GM18519 (cell line): ENCODE results near the gene STK16.
"Not testable (repeated sequence)": the region's sequence is repeated elsewhere in the genome, so short reads cannot be mapped to it uniquely, and the experiment has no call there.

Experiments used
- ATAC-seq: cut with Tn5 transposase; IDR thresholded peaks from one replicate; pipeline ENCODE4 v1.9.1; 2021; ENCODE audit warnings: mild to moderate bottlenecking, moderate library complexity; ENCODE audit not compliant: unreplicated experiment, low FRiP score

The STK16 gene

GRCh38 chr2:219245148-219245898 lies at the start of gene STK16, which contains the start of gene GLB1L:
Gene STK16, plus strand, starts transcription at chr2:219245479. Its CDS starts 521 bp downstream, at chr2:219246000.
Gene GLB1L, minus strand, starts transcription at chr2:219245444. Its CDS starts 1,871 bp downstream, at chr2:219243573.
- peak; percentile 77 for ATAC-seq

DNA sequence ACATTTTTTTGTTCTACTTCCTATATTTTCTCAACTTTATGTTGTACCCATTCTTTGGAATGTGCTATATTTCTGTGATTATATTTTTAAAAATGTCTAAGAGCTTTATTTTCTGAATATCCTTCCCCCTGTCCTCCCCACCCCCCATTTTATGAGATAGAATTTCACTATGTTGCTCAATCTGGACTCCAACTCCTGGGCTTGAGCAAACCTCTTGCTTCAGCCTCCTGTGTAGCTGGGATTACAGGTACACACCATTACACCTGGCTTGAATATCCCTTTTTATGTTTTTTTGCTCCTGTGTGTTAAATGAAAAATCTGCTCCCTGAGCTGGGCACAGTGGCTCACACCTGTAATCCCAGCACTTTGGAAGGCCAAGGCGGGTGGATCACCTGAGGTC lies 47.9 kb upstream of the STK16 start:
- no peak for ATAC-seq

DNA sequence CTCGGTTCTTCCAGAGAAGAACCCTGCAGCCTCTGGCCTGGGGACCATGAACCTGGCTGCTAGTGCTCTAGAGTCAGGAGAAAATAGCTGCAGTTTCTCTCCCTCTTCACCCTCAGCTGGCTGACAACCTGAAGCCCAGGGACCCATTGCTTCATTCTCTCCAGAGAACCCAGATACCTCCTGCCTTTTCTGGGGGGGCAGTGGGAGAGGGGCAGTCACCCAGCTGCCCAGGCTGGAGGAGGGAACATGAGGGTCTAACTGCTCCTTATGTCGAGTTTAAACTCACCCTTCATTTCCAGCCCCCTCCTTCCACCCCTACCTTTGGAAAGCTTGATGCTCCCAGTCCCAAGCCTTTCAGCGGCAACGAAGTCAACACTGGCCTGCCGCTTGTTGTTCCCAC lies 46.3 kb upstream of the STK16 start:
- no peak for ATAC-seq

- ATAC-seq = no peak
Observed at GRCh38 chr2:219199470-219200211, 45.6 kb upstream of the STK16 start.

- ATAC-seq = not testable (repeated sequence)
Observed at GRCh38 chr2:219200502-219201326, 44.6 kb upstream of the STK16 start.

- not testable (repeated sequence) for ATAC-seq
Observed at GRCh38 chr2:219201331-219201730, 43.9 kb upstream of the STK16 start.

- ATAC-seq = no peak
Observed at GRCh38 chr2:219204425-219205164, 40.7 kb upstream of the STK16 start.

- ATAC-seq = no peak
Observed at GRCh38 chr2:219205165-219205538, 40.1 kb upstream of the STK16 start.

GRCh38 chr2:219205981-219206327 lies 39.3 kb upstream of the STK16 start:
- no peak for ATAC-seq

- peak; percentile 96 for ATAC-seq
Observed at GRCh38 chr2:219206328-219207133, 38.7 kb upstream of the STK16 start, which contains the start of gene ZFAND2B. Gene ZFAND2B, plus strand, starts transcription at chr2:219206782. Its CDS starts 206 bp downstream, at chr2:219206988.

- no peak for ATAC-seq
Observed at GRCh38 chr2:219207134-219207883, 38.0 kb upstream of the STK16 start.

DNA sequence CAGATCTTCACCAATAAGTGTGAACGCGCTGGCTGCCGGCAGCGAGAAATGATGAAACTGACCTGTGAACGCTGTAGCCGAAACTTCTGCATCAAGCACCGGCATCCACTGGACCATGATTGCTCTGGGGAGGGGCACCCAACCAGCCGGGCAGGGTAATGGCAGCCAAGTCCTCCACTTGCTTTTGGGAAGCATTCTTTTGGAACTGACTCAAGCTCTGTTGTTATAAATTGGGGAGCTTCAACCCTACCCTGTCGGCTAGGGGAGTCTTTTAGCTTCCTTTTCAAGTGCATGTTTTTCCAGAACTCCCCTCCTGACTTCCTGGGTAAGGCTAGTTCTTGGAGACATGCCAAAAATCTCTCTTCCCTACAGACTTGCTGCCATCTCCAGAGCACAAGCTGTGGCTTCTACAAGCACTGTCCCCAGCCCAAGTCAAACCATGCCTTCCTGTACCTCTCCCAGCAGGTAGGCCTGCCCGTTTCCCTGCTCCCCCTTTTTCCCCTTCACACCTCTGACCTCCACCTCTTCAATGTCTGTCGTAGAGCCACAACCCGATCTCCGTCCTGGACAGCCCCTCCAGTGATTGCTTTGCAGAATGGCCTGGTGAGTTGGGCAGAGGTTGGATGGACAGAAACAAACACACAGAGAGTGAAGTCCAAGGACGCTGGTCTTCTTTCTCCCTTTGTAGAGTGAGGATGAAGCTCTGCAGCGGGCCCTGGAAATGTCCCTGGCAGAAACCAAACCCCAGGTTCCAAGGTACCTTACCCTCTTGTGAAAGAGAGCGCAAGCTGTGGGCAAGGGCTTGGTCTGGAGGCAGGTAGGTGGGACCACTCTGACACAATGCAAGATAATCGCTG lies 37.2 kb upstream of the STK16 start:
- no peak for ATAC-seq

DNA sequence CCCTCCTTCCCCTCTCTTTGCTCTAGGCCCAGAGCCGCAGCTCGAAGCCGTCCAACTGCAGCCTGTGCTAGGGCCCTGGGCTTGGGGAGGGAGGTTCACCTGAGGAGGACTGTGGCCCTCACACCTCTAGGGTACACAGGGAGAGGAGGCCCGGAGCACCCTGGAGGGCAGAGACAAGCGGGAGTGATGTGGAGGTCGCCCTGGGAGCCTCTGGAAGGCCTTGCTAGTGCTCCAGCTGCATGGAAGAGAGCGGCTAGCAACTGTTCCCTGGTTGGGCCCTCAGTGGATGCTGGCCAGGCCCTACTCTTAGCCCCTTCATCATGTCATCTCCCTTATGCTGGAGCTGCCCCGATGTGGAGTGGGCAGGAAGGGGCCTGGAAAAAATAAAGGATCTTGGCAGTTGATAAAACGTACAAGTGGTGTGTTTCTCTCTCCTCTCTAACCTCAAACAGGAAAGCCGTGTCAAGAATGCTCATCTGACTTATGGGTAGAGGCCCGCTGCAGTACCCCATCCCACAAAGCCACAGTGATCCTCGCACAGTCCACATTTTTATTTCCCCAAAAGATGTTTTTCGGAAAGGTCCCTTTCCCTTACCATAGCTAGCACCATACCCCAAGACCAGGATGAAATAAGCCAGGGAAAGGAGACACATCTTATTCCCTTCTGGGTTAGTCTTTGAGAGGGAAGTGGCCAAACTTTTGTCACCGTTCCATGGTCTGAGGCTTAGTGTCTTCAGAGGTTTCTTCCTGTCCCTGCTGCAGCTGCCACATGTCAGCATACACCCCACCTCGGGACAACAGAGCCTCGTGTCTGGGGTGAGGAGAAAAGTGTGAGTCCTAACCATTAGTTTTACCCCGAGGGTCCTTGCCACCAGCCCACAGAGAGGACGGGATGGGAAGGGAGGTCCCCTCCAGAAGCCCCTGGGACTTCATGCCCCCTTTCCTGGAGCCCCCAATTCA lies 35.8 kb upstream of the STK16 start:
- ATAC-seq = no peak

DNA sequence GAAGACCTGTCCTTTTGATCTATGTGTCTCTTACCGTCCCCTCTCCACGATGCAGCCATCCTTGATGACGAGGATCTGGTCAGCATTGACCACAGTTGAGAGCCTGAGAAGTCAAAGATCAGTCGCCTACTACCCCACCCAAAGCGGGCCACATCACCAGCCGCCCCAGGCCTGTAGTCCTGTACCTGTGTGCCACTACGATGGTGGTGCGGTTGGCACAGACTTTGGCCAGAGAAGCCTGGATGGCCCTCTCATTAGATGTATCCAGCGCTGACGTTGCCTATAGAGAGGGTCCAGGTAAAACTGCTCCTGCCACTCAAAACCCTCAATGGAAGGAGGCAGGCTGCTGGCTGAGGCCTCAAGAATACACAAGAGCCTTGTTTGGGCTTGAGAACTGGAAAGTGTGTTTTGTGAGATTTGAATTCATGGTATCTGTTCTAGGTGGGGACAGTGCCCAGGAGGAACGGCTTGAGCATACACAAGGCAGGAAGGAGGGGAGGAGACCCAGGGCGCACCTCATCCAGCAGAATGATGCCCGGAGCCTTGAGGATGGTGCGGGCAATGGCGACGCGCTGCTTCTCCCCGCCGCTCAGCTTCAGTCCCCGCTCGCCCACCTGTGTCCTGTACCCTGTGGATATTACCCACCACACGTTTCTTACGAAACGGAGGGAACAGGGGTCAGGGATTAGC lies 34.9 kb upstream of the STK16 start:
- no peak for ATAC-seq

DNA sequence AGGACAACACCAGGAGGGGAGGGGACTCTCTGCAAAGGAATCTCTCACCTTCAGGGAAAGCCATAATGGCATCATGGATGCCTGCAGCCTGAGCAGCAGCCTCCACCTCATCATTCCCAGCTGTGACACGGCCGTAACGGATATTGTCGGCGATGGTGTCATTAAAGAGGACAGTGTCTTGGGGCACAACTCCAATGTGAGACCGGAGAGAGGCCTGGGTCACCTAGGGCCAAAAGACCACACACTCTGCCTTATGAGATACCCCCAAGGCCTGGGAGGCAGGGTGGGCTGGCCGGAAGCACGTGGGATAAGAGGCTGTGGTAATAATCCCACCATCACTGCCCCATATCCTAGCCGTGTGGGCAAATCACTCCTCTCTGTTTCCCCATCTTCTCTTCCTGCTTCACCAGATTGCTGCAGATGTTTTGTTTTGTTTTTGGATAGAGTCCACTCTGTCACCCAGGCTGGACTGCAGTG lies 34.4 kb upstream of the STK16 start:
- no peak for ATAC-seq

DNA sequence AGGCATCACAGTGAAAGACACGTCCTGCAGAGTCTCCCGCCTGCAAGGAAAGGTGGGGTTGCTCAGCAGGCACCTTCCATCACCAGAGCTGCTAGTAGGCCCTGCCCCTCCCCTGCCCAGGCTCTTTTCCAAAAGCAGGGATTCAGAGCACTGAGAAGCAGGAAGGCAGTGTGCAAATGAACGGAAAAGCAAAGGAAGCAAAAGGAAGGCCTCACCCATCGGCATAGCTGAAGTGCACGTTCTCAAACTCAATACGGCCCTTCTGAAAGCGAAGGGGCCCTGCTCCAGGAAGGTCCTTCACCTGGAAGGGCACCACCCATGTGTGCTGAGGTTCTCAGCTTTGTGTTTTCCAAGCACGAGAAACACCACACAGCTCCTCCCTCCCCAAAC lies 32.3 kb upstream of the STK16 start:
- no peak for ATAC-seq
